NCI-H2227 (cell line): ENCODE results near the gene ANKRD1.
"Not testable (repeated sequence)": the region's sequence is repeated elsewhere in the genome, so short reads cannot be mapped to it uniquely, and the experiment has no call there.

Experiments used
- DNase-seq: peaks from one replicate; lab custom pipeline; 2025; ENCODE audit not compliant: unreplicated experiment; lab: John Stamatoyannopoulos, UW

ANKRD1 gene

DNA sequence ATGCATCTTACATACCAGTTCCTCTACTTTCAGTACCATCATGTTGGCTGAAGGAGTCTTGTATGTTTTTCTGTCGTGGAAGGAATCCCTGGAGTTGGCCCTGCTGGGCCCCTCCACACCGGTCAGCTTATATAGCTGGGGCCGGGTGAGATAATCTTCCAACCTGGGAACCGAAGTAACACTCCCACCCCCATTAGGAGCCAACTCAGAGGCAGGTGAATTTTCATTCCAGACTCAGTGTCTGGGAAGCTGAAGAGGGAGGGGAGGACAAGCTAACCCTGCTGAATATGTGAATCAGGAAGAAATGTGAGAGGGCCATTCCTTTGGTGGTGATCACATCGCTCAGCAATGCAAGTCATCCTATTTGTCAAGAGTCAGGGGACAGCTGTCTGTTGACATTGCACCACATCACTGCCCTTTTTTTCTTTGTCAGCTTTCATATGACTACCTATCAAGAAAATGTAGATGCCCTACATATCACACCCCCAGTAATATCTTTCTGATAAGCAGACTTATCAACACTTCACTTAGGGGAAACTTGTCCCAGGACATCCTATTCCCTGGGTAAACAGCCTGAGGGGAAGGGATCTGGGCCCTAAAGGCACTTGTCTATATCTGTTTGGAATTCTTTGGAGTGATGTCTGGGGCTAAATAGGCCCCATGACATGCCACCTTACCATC, at the start of gene ANKRD1:
TSS of gene ANKRD1 (minus strand) at position 102 of the 681 bp plus-strand sequence. CDS start at position 42, 60 bp downstream.
- DNase-seq = no peak

DNA sequence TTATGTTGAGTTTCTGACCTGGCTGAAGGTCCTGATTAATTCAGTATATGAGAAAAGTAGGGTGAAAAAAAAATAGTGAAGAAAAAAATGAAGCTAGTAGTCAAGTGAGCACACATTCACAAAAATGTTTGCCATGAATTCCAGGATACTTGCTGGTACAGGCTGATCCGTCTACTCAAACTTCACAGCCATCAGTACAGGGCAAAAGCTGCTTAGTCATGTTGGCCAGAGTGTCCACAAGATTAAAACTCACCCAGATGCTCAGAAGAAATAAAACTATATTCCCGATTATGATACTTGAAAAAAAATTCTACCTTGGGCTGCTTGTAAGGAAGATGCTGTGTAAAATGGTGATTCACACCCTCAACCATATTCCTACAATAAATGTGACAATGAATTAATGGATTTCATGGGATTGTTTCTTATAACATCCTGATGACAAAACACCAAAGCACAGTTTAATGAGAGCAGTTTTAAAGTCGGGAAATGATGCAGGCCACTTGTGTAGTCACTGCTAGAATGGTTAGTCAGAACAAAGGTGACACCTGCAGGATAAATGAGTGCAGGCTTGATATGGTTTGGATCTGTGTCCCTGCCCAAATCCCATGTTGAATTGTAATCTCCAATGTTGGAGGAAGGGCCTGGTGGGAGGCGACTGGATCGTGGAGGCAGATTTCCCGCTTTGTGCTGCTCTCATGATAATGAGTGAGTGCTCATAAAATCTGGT, 49.2 kb upstream of the ANKRD1 start:
- no peak for DNase-seq

DNA sequence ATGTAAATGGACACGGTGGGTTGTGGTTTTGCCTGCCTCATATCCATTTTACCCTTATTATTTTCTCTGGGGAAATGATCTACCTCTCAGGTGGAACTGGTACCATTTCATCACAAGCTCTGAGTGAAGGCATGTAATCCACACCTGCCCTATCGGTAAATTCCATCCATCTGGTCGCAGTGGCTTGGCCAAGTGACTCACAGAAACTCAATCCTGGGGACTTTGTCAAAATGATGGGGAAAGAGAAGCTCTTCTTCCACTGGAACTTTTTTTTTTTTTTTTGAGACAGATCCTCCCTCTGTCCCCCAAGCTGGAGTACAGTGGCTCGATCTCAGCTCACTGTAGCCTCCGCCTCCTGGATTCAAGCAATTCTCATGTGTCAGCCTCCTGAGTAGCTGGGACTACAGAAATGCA, 48.2 kb upstream of the ANKRD1 start:
- no peak for DNase-seq

DNA sequence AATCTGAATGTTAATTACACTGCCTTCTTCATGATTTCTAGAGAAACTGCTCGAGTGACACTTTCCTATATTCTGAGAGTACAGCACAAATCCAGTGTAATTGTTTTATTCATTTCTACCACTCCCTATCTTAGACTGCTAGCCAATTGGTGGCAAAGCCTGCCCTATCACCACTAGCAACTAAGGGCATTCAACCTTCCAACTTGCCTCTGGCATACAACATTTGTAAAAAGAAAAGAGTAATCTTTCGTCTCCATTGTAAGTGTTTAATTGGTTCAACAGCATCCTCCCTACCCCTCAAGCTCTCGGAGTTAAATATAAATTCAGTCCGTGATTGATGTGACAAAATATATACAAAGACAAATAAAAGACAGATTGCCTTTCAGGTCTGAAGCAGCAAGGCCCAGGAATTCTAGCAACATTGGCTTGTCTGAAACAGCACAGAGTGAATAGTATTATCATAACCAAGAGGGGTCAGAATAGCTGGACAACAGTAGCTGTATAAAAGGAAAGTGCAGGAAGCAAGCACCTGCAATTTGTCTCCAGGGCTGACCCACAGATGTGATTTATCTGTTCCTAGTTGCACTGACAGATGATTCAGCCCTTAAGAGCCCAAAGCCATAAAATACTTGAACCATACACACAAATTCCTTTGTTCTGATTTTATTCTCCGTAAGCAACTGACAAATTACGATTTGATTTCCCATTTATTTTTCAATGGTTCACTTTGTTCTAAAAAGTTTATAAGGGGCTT, 47.6 kb upstream of the ANKRD1 start:
- no peak for DNase-seq

DNA sequence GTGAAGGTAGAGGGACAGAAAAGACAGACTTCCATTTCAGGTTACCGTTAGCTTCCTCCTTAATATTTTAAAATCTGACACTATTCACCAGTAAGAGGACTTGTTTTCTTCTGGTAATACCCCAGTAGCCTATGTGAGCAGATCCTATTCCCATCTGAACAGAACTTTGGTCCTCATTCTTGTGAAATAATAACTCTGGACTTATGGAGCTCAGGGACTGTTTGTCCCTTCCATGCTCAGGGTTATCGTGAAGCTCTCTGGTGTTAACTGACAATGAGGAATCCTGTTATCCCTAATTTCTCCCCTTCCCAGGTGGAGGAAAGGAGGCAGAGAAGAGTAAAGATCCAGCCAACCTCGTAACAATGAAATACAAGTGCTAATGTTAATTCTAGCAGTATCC, 47.0 kb upstream of the ANKRD1 start:
- no peak for DNase-seq

DNA sequence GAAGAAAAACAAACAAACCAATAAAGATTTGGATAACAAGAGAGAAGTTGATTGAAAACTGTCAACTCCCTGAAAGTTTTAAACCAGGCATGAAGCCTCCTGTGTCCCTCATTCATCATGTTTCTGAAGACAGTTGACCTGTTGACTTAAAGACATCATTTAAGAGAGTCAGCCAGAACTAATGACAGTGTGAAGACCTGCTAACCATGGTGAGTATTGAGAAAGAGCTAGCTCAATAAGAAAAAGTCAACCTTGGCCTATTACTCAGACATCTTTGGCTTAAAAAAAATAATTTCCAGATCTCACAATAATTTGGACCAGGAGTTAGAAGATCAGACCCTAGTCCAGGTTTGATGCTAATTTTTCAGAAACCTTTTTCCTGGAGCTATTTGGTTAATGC, 45.3 kb upstream of the ANKRD1 start:
- DNase-seq = no peak

DNA sequence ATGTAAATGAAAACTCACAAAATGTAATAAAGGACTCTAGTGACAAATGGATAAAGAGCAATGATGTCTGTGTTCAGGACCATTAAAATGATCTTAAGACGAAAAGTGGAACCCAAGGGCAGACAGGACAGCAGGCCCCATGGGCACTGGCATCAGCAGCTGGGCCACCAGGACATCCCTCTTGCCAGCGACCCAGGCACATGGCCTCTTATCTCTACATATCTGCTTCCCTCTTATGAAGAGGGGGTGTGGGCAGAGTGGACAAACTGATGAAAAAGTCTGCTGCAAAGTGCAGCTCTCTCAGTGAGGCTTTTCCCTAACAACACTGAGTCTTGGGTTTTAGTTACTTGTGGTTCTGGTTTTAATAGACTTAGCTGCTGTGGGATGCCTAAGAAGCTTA, 44.8 kb upstream of the ANKRD1 start:
- DNase-seq = no peak

DNA sequence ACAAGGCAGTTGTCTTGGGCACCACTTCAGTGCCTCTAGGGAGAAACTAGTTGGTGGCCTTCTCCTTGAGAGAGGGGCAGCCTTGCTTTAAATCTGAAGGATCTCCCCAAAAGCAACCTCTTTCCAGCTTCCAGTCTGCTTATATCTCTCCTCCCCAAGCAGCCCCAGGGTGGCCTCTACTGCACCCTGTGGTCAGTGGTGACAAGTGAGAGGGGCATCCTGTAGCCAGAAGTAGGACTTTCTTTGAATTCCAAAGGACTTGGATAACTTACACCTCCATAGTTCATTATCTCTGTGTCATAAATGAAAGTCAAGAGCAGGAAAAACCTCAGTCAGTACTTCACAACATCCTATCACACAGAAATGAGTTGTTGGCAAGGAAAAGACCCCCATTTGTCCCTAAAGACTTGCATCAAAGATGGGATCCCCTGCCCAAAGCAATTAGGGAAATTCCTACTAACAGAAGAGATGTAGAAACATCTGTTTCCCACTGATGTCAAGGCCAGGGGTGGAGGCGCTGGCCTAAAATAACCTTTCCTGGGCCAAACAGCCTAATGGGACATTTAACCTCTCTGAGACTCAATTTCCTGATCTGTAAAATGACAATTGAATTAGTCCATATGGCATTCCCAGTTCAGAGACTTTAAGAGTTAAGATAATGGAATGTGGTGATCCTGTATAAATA, 44.0 kb upstream of the ANKRD1 start:
- DNase-seq = no peak

DNA sequence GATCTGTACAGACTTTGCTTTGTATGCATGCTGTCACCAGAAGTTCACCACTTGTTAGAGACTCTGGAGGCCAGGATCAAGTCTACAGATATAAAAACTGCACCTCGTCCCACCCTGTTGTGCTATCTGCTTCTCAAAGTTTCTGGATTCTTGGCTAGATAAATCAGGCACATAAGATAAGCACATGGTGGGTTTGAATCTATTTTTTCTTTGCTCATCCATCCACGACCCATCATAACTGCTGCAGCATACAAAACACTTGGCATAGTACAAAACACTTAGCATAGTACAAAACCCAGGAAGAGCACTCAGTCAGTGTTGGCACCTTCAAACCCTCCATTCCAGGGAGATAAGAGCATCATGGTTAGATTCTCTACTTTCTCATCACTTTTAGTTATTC, 42.4 kb upstream of the ANKRD1 start:
- DNase-seq = no peak

DNA sequence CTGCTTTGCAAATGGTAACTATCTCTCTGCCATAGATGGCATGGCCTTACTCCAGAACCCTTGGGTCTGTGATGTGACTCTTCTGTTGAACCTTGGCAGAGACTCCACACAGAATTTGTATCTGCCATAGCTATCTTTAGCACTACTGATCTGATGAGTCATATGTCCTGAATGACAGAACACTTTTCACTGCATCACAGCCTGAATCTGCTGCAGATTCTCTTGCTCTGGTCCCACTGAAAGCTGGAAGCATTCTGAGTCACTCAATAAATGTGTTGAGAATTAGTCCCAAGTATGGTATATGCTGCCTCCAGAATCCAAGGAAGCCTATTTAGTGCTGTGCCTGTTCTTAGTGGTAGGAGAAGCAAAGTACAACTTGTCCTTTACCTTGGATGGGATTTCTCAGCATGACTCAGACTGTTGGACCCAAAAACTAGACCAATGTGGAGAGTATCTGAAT, 39.5 kb upstream of the ANKRD1 start:
- DNase-seq = no peak

DNA sequence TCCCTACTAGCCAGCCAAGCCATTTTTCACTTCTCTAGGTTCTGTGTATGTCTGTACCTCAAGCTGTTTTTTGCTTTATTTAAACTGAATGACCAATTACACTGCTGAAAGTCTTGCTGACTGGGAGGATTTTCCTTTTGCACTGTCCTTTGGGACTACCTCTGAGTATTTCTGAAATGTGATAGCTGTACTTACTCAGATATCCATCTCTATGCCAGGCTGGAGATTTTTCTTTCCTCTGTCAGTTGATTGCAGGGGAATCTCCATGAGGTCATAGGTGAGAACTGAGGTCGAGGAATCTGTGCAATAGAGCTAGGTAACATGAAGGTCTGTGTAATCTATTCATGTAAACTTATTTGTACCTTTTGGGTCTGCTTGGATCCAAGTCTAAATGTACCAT, 38.9 kb upstream of the ANKRD1 start:
- DNase-seq = no peak

DNA sequence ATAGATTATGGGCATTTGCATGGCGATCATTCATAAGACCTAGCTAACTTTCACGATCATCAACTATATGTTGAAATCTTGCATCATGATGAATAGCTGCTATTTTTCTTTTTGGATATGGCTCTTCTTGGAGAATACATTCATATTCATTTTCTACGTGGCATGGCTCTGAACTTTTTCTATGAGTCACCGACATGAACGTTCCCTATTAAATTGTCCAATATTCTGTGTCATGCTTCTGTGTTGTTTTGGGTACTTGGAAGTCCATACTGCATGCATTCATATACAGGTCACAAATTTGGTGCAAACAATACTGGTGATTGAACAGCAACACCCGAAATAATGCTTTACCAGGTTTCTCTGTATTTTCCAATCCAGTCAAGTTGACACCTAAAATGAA, 37.9 kb upstream of the ANKRD1 start:
- DNase-seq = no peak

DNA sequence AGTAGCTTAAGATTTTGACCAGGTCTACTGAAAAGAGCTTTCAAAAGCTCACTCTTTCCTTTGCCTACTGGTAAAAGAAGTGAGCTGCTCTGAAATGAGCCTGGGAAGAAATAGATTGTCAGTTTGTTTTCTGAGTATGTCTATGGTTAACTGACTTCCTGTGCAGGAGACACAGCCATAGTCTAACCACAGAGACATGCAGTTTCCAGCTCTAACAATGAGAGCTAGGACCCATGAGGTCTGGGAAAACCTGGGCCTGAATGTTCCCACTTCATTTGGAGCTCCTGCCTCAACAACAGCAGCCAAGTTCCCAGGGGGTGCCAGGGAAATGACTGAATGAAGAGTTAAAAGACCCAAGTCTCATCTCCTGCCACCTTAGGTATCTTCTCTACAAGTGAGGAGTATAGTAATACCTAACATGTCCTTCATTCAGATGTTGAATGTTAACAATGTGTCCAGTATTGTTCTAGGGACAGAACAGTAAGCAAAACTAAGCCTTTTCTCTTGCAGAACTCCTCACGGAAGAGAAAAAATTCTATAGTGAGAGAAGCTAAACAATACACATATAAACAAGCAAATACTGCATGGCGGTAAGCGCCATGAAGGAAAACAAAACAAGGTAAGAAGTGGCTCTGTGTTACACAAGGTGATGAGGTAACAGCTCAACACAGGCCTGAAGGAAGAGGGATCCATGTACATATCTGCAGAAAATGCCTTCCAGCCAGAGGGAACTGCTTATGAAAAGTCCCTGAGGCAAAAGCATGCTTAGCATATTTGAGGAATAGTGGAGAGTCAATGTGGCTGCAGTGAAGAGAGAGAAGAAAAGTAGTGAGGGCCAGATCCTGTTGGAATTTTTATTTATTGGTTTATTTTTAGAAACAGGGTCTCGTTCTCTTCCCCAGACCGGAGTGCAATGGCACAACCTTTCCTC, 26.4 kb upstream of the ANKRD1 start:
- DNase-seq = no peak

DNA sequence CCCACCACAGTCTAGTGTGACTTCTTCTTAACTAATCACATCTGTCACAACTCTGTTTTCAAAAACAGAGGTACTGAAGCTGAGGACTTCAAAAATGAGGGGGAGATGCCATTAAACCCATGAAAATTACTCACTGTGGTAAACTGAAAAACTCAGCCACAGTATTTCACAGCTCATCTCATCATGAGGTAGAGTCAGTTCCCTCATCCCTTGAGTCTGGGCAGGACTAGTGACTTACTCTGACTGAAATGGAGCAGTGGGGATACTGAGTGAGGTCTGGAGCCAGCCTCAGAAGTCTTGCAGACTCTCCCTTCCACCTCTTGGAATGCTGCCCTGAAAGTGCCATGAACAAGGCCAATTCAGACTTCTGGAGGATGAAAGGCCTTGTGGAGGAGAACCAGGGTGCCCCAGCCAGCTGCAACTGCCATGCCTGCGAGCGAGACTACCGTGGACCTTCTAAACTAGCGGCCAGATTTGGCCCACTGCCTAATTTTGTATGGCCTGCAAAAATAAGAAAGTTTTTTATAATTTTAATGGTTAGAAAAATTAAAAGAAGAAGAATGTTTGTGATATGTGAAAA, 24.7 kb upstream of the ANKRD1 start:
- DNase-seq = no peak

DNA sequence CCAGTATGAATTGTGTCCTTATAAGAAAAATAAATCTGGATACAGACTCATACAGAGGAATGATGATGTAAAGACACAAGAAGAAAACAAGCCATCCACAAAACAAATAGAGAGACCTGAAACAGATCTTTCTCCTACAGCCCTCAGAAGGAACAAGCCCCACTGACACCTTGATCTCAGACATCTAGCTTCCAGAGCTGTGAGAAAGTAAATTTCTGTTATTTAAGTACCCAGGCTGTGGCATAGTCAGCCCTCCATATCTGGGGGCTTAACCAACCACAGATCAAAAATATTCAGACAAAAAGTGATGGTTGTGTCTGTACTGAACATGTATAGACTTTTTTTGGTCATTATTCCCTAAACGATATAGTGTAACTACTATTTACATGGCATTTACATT, 23.9 kb upstream of the ANKRD1 start:
- DNase-seq = no peak

DNA sequence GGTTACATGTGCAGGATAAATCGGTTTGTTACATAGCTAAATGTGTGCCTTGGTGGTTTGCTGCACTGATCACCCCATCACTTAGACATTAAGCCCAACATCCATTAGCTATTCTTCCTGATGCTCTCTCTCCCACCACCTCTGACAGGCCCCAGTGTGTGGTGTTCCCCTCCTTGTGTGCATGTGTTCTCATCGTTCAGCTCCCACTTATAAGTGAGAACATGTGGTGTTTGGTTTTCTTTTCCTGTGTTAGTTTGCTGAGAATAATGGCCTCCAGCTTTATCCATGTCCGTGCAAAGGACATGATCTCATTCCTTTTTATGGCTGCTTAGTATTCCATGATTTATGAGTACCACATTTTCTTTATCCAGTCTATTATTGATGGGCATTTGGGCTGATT, 22.1 kb upstream of the ANKRD1 start:
- not testable (repeated sequence) for DNase-seq

DNA sequence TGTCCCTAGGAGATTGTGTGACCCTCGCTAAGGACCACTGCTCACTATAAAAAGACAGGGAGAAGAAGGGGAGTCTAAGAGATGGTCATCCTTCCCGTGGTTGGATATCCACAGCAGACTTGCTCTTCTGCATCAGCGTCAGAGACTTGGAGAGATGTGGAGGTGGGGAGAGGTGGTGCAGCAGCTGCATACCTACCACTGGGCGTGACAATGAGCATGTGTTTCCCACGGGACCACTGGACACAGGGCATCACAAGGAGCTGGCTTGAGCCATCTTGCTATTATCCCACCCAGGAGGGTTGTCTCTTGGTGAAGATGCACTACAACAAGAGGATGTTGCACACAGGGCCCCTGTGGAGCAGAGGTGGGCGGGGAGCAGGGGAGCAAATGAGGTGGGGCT, 18.8 kb upstream of the ANKRD1 start:
- DNase-seq = no peak

DNA sequence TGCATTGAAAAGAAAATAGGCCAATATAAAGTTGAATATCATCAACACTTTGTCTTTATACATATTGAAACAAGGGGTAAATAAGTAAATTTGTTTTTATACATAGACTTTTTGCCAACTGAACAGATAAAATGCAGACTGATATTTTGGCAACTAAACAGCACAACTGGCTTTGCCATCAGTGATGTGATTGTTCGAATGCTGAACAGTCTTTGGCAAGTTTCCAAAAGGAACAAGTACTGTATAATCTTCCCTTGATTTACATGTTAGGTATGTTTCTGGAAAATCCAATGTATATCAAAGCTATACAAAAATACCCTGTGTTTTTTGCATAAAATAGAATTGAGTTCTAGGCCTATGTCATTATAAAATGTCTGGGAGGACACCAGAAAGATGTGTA, 18.2 kb upstream of the ANKRD1 start:
- DNase-seq = no peak

DNA sequence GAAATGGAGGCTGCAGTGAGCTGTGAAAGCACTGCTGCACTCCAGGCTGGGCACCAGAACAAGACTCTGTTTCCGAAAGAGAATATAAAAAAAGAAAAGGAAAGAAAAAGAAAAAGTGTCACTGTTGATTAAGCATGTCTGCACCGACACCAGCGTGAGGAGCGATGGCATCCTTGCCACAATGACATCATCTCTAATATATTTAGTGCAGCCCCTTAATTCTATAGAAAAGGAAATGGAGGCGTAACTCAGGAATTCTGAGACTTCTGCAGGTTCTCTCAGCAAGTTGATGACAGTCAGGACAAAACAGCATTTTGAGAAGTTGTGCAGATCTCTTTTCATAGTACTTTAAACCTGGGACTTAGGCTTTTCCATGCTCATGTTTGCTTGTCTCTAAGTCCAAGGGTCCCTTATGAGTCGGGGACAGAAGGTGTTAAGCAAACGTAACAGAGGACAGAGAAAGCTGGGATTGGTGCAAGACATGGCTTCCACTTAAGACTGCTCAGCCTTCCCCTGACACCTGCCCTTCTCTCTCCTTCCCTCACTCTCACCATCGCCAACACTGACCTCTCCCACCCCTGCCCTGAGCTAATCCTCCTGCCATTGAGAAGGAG, 16.9 kb upstream of the ANKRD1 start:
- no peak for DNase-seq

DNA sequence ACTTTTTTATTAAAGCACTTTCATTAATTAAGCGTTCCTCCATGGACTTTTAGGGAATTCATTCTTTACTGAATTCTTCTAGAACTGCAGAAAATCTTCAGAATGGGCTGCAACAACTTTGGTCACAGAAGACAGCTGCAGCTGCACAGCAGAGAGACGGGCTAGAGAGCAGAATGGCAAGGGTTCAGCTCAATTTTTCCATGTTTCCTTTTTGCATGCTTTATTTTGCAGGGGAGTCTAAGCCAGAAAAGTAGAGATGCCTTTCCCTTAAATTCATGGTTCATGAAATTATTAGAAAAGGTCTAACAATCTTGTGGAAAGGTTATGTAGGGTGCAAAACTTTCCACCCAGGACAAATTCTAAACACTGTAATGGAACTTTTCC, 15.4 kb upstream of the ANKRD1 start:
- no peak for DNase-seq
